ENCODE results near the gene DRD4. TPM values are rescaled to one million over a fixed set of nuclear protein-coding genes. Genes with fewer than 3 reads are reported as not detected.
A peak's percentile ranks its signal among the peaks of the same experiment; 100 is the strongest.
"Not testable (repeated sequence)": the region's sequence is repeated elsewhere in the genome, so short reads cannot be mapped to it uniquely, and the experiment has no call there.

DRD4 gene
- total RNA-seq, 4 donors from 2014 or later, result not detected

GRCh38 chr11:650482-650881 is 13.4 kb downstream of the DRD4 start:
- intact Hi-C loops (cut with DNase I; ENCODE audit: low total_unique reads) (no loop called here), in situ Hi-C loops (cut with MboI; ENCODE audit: low sequenced_read_pairs in 4 of 4) (no loop called here)
- Histone ChIP-seq H3K27me3 (no peaks in the 10 kb centered on the region), H3K4me3 (no peak overlapping the region), H3K27ac (no peak overlapping the region), H3K9me3 (no peaks in the 10 kb centered on the region), H3K36me3 (no peaks in the 10 kb centered on the region), H3K4me1 (no peaks in the 10 kb centered on the region)
- DNase-seq (no peak), ATAC-seq (no peak)
- TF ChIP-seq POLR2A (IDR thresholded peaks at IDR 0.05), result no peak
- TF ChIP-seq, protein P1, sequence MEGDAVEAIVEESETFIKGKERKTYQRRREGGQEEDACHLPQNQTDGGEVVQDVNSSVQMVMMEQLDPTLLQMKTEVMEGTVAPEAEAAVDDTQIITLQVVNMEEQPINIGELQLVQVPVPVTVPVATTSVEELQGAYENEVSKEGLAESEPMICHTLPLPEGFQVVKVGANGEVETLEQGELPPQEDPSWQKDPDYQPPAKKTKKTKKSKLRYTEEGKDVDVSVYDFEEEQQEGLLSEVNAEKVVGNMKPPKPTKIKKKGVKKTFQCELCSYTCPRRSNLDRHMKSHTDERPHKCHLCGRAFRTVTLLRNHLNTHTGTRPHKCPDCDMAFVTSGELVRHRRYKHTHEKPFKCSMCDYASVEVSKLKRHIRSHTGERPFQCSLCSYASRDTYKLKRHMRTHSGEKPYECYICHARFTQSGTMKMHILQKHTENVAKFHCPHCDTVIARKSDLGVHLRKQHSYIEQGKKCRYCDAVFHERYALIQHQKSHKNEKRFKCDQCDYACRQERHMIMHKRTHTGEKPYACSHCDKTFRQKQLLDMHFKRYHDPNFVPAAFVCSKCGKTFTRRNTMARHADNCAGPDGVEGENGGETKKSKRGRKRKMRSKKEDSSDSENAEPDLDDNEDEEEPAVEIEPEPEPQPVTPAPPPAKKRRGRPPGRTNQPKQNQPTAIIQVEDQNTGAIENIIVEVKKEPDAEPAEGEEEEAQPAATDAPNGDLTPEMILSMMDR (IDR thresholded peaks at IDR 0.05 in 4 of 5, conservative IDR thresholded peaks at IDR 0.05 in 1 of 5), result no peak

- intact Hi-C loops (cut with DNase I; ENCODE audit: low total_unique reads); H3K36me3 ChIP-seq; H3K4me3 ChIP-seq; H3K27ac ChIP-seq; H3K9me3 ChIP-seq; in situ Hi-C loops (cut with MboI; ENCODE audit: low sequenced_read_pairs in 4 of 4); DNase-seq; ATAC-seq; H3K4me1 ChIP-seq; H3K27me3 ChIP-seq: not testable (repeated sequence)
Measured at GRCh38 chr11:653136-653535, 16.1 kb downstream of the DRD4 start.

GRCh38 chr11:653837-654236 is 16.8 kb downstream of the DRD4 start:
- H3K4me3 ChIP-seq, result no peak overlapping the region
- H3K27ac ChIP-seq, result no peak overlapping the region
- no peaks in the 10 kb centered on the region for H3K9me3 ChIP-seq
- ATAC-seq (no peak), DNase-seq (no peak)
- no peaks in the 10 kb centered on the region for H3K27me3 ChIP-seq
- TF ChIP-seq, protein P1 (IDR thresholded peaks at IDR 0.05 in 4 of 5, conservative IDR thresholded peaks at IDR 0.05 in 1 of 5), result no peak
- no peak for TF ChIP-seq POLR2A (IDR thresholded peaks at IDR 0.05)
- in situ Hi-C loops (cut with MboI; ENCODE audit: low sequenced_read_pairs in 4 of 4), result no loop called here
- no peaks in the 10 kb centered on the region for H3K36me3 ChIP-seq
- intact Hi-C loops (cut with DNase I; ENCODE audit: low total_unique reads), result no loop called here
- H3K4me1 ChIP-seq, result no peaks in the 10 kb centered on the region

- in situ Hi-C loops (cut with MboI; ENCODE audit: low sequenced_read_pairs in 4 of 4); H3K36me3 ChIP-seq; intact Hi-C loops (cut with DNase I; ENCODE audit: low total_unique reads): not testable (repeated sequence)
Measured at GRCh38 chr11:654444-654843, 17.4 kb downstream of the DRD4 start.

GRCh38 chr11:655036-655726 is 18.1 kb downstream of the DRD4 start:
- H3K27ac ChIP-seq, result no peak overlapping the region
- H3K4me3 ChIP-seq, result no peak overlapping the region
- no peak for TF ChIP-seq POLR2A (IDR thresholded peaks at IDR 0.05)
- TF ChIP-seq, protein P1 (IDR thresholded peaks at IDR 0.05 in 4 of 5, conservative IDR thresholded peaks at IDR 0.05 in 1 of 5), result no peak
- DNase-seq (no peak), ATAC-seq (no peak)
- H3K27me3 ChIP-seq, result no peaks in the 10 kb centered on the region
- intact Hi-C loops (cut with DNase I; ENCODE audit: low total_unique reads) (no loop called here), in situ Hi-C loops (cut with MboI; ENCODE audit: low sequenced_read_pairs in 4 of 4) (no loop called here)
- H3K36me3 ChIP-seq, result peaks cover 0 to 5% of the 10 kb centered on the region in 2 donors
- no peaks in the 10 kb centered on the region for H3K4me1 ChIP-seq
- no peaks in the 10 kb centered on the region for H3K9me3 ChIP-seq

More at GRCh38 chr11:654444-654843, 17.4 kb downstream of the DRD4 start:
- H3K4me1 ChIP-seq, H3K9me3 ChIP-seq, H3K27ac ChIP-seq, H3K4me3 ChIP-seq, H3K27me3 ChIP-seq, DNase-seq: not testable (repeated sequence)
- ATAC-seq, result peak in 1 of 2 donors; percentile 11

DNA sequence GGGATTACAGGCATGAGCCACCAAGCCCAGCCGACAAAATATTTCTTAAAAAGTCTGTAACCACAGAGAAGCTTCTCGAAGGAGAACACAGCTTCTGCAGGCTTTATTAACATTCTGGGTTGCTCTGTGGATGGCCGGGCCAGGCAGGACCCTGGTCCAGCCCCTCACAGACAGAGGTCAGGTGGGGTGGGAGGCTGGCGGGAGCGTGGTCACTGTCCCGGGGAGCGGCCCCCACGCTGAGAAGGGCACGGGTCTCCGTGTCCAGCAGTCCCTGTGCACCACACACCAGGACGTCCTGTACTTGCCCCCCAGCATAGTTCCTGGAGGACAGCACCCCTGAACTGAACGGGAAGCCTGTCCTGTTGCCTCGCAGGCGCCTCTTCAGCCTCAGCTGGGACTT is 19.4 kb downstream of the DRD4 start:
- DNase-seq (no peak), ATAC-seq (no peak)
- in situ Hi-C loops (cut with MboI; ENCODE audit: low sequenced_read_pairs in 4 of 4) (no loop called here), intact Hi-C loops (cut with DNase I; ENCODE audit: low total_unique reads) (no loop called here)
- no peak for TF ChIP-seq POLR2A (IDR thresholded peaks at IDR 0.05)
- TF ChIP-seq, protein P1 (IDR thresholded peaks at IDR 0.05 in 4 of 5, conservative IDR thresholded peaks at IDR 0.05 in 1 of 5), result no peak
- Histone ChIP-seq H3K36me3 (peaks cover 0 to 5% of the 10 kb centered on the region in 2 donors), H3K9me3 (no peaks in the 10 kb centered on the region), H3K27ac (no peak overlapping the region), H3K4me1 (no peaks in the 10 kb centered on the region), H3K27me3 (no peaks in the 10 kb centered on the region), H3K4me3 (no peak overlapping the region)
